Endothelial cell of umbilical vein (primary cell): Measurements from ENCODE around the gene RRP1. TPM values are rescaled to one million over a fixed set of nuclear protein-coding genes. Genes with fewer than 3 reads are reported as not detected.

Experiments
- BruUV-seq: library from RNA; stranded (reverse); fragments of 400-500 nt; replicated peaks from 2 replicates; lab custom pipeline; 2021; lab: Mats Ljungman, UMichigan
- CTCF ChIA-PET: fragments of 300-600, 350-600 bp; sonication (Branson Sonifier 250); formaldehyde crosslinking; loops from one replicate; lab custom pipeline; 2021; ENCODE audit warnings: antibody characterized with exemption, inconsistent platforms; lab: Charles Lee
- POLR2A ChIA-PET: fragments of 300-600, 350-600 bp; sonication (Branson Sonifier 250); formaldehyde crosslinking; loops from one replicate; lab custom pipeline; 2021; ENCODE audit warnings: antibody characterized with exemption, inconsistent platforms; lab: Charles Lee
- DNase-seq: peaks from one replicate; pipeline ENCODE4 v3.0.0-alpha.2; 2011; ENCODE audit warnings: low read depth, low spot score
- FAIRE-seq: peaks from 2 replicates; lab custom pipeline; 2011; peaks lifted over from hg19 to GRCh38; lab: Jason Lieb, UNC
- H2AFZ ChIP-seq: 2 replicates; pipeline ENCODE4 v1.6.0; 2012; ENCODE audit warnings: low read depth, low read length, control low read depth, inconsistent platforms
- H3K27ac ChIP-seq: 2 replicates; pipeline ENCODE4 v1.5.1; 2011; ENCODE audit warnings: low read depth, mild to moderate bottlenecking, control low read depth, low read length, moderate library complexity; ENCODE audit not compliant: insufficient read depth
- H3K27me3 ChIP-seq, 2 experiments: 2 replicates each; pipeline versions ENCODE4 v1.6.0 to v1.6.1; 2011; ENCODE audit warnings: low read length in 2 of 2, mixed read lengths in 1 of 2; ENCODE audit not compliant: control insufficient read depth in 2 of 2, insufficient read depth in 2 of 2
- H3K36me3 ChIP-seq, 2 experiments: 2 replicates in 1 of 2; 3 replicates in 1 of 2; pipeline ENCODE4 v1.5.1; 2011; ENCODE audit warnings: low read length in 2 of 2, mild to moderate bottlenecking in 1 of 2, moderate library complexity in 1 of 2; ENCODE audit not compliant: control insufficient read depth in 2 of 2, insufficient read depth in 2 of 2; ENCODE audit errors: extremely low read depth in 1 of 2
- H3K4me1 ChIP-seq: 3 replicates; pipeline ENCODE4 v1.5.1; 2011; ENCODE audit warnings: mild to moderate bottlenecking, low read length; ENCODE audit not compliant: control insufficient read depth, insufficient read depth; ENCODE audit errors: extremely low read depth
- H3K4me2 ChIP-seq: 2 replicates; pipeline ENCODE4 v1.6.1; 2011; ENCODE audit warnings: low read length, control low read depth, mixed read lengths; ENCODE audit not compliant: insufficient read depth
- H3K4me3 ChIP-seq, 3 experiments: fragments of 200-600 bp in 1 of 3; sonication (generic), shearing (Covaris generic) in 1 of 3; replicated peaks in 1 of 3; 2 replicates each; pipeline ENCODE4 v1.5.1; 2011 to 2016; ENCODE audit warnings: control low read depth in 3 of 3, low read length in 3 of 3, mild to moderate bottlenecking in 2 of 3, inconsistent platforms in 1 of 3, low read depth in 1 of 3, moderate library complexity in 1 of 3; ENCODE audit not compliant: insufficient read depth in 1 of 3
- H3K79me2 ChIP-seq: 2 replicates; pipeline ENCODE4 v1.6.0; 2012; ENCODE audit warnings: low read length, inconsistent platforms; ENCODE audit not compliant: control insufficient read depth, insufficient read depth
- H3K9ac ChIP-seq: replicated peaks from 2 replicates; pipeline ENCODE3; 2011; ENCODE audit warnings: low read length, control low read depth; ENCODE audit not compliant: insufficient read depth; ENCODE audit errors: extremely low read depth
- H3K9me1 ChIP-seq: replicated peaks from 3 replicates; pipeline ENCODE4 v1.6.0; 2011; ENCODE audit warnings: mild to moderate bottlenecking, low read length; ENCODE audit not compliant: control insufficient read depth, insufficient read depth; ENCODE audit errors: extremely low read depth
- H3K9me3 ChIP-seq: replicated peaks from 2 replicates; pipeline ENCODE4 v1.5.1; 2012; ENCODE audit warnings: low read length, inconsistent platforms; ENCODE audit not compliant: control insufficient read depth, insufficient read depth
- H4K20me1 ChIP-seq: replicated peaks from 2 replicates; pipeline ENCODE3; 2011; ENCODE audit warnings: mild to moderate bottlenecking, low read length; ENCODE audit not compliant: control insufficient read depth, insufficient read depth; ENCODE audit errors: extremely low read depth
- CTCF ChIP-seq, 2 donors: IDR thresholded peaks; 1 replicate in 1 of 2; 2 replicates in 1 of 2; pipeline ENCODE4 v1.5.1; 2011; ENCODE audit warnings: low read length in 2 of 2, mild to moderate bottlenecking in 2 of 2, moderate library complexity in 2 of 2, control low read depth in 1 of 2, inconsistent platforms in 1 of 2, low read depth in 1 of 2; ENCODE audit not compliant: insufficient read depth in 1 of 2; ENCODE audit errors: extremely low read depth in 1 of 2
- EZH2 ChIP-seq: IDR thresholded peaks from 2 replicates; pipeline ENCODE4 v1.6.1; 2012; ENCODE audit warnings: borderline replicate concordance, low read depth, mild to moderate bottlenecking, moderate library complexity, low read length, inconsistent platforms; ENCODE audit not compliant: severe bottlenecking
- FOS ChIP-seq: IDR thresholded peaks from 2 replicates; pipeline ENCODE4 v1.6.1; 2011; ENCODE audit warnings: mild to moderate bottlenecking, low read length, moderate library complexity, borderline replicate concordance; ENCODE audit not compliant: insufficient read depth
- GATA2 ChIP-seq: IDR thresholded peaks from 2 replicates; pipeline ENCODE4 v1.7.0; 2011; ENCODE audit warnings: low read depth, mild to moderate bottlenecking, moderate library complexity, mixed read lengths, low read length; ENCODE audit not compliant: insufficient read length, insufficient read depth
- JUN ChIP-seq: IDR thresholded peaks from 2 replicates; pipeline ENCODE4 v1.6.1; 2011; ENCODE audit warnings: borderline replicate concordance, low read depth; ENCODE audit not compliant: insufficient read length, insufficient read depth
- MYC ChIP-seq: IDR thresholded peaks from one replicate; pipeline ENCODE4 v1.6.1; 2011; ENCODE audit warnings: mild to moderate bottlenecking, low read depth, low read length
- POLR2A ChIP-seq: IDR thresholded peaks from 2 replicates; pipeline ENCODE4 v1.6.1; 2012; ENCODE audit warnings: low read depth, mild to moderate bottlenecking, control low read depth, low read length
- POLR2AphosphoS5 ChIP-seq: IDR thresholded peaks from 2 replicates; pipeline ENCODE4 v1.6.1; 2012; ENCODE audit warnings: low read depth, mild to moderate bottlenecking, control low read depth, low read length, moderate library complexity; ENCODE audit not compliant: insufficient read depth
- dilution Hi-C: fragments of 300-500 bp; cut with MboI; formaldehyde crosslinking; loops from one replicate; pipeline ENCODE4 v1.15.0; 2019; ENCODE audit warnings: low sequenced_read_pairs; ENCODE audit not compliant: extremely low pct_ligation_motif_present
- intact Hi-C: fragments of 100-400 bp; cut with micrococcal nuclease; formaldehyde crosslinking; loops from one replicate; pipeline ENCODE4 v1.10.0; 2022
- polyA plus RNA-seq, 4 experiments: library from polyadenylated mRNA; depleted of rRNA in 3 of 4; stranded (reverse) in 3 of 4; unstranded in 1 of 4; fragments of >200 nt; gene quantifications; 2 replicates each; pipeline versions ENCODE4 v1.2.1 to v1.2.3, GENCODE V29; 2011 to 2012; ENCODE audit warnings: missing spikeins in 1 of 4
- total RNA-seq: library from RNA; stranded (reverse); gene quantifications from 2 replicates; pipeline ENCODE4 v1.2.3, GENCODE V29; 2021
- TF ChIP-seq, protein P1 (sequence below): IDR thresholded peaks from 2 replicates; pipeline ENCODE4 v1.6.1; 2011; ENCODE audit not compliant: insufficient read depth, insufficient read length

Gene RRP1
- total and polyA plus RNA-seq, 2 donors (not counting 3 experiments of a cell fraction or from before 2014, with no cell fraction given) = 15.2 to 36.3 TPM

- H2AFZ ChIP-seq = no peak overlapping the region
- no peak overlapping the region for H3K27ac ChIP-seq
- dilution Hi-C loops = no loop called here
- H3K79me2 ChIP-seq = no peaks in the 10 kb centered on the region
- H4K20me1 ChIP-seq = no peaks in the 10 kb centered on the region
- TF ChIP-seq CTCF (IDR thresholded peaks at IDR 0.05; ENCODE audit: extremely low read depth in 1 of 2, insufficient read depth in 1 of 2, low read depth in 1 of 2, low read length in 2 of 2) = no peak
- TF ChIP-seq MYC = no peak
- TF ChIP-seq FOS = no peak
- TF ChIP-seq POLR2AphosphoS5 = no peak
- TF ChIP-seq JUN = no peak
- no peak for TF ChIP-seq EZH2
- TF ChIP-seq, protein P1, sequence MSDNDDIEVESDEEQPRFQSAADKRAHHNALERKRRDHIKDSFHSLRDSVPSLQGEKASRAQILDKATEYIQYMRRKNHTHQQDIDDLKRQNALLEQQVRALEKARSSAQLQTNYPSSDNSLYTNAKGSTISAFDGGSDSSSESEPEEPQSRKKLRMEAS = no peak
- no peak for TF ChIP-seq GATA2
- no peak for TF ChIP-seq POLR2A
- H3K9me1 ChIP-seq = no peaks in the 10 kb centered on the region
- peaks cover 19% of the 10 kb centered on the region for H3K4me1 ChIP-seq
- intact Hi-C loops = no loop called here
- H3K4me3 ChIP-seq = no peak overlapping the region
- BruUV-seq = no TSS peak
- no peaks in the 10 kb centered on the region for H3K27me3 ChIP-seq
- H3K4me2 ChIP-seq = no peak overlapping the region
- CTCF ChIA-PET = interaction anchor here (0.8 to 1.2 kb wide), 3 partner anchors 20 to 169 kb away, joined by 3 to 4 read pairs (median 3); no protein-coding TSS in a partner anchor
- no peaks in the 10 kb centered on the region for H3K9me3 ChIP-seq
- peaks cover 0 to 3% of the 10 kb centered on the region in 2 experiments for H3K36me3 ChIP-seq
- FAIRE-seq (no peak), DNase-seq (no peak)
- no peak overlapping the region for H3K9ac ChIP-seq
- POLR2A ChIA-PET = no interaction called here
Observed at GRCh38 chr21:43808367-43808766, 19.0 kb downstream of the RRP1 start.
